ENCODE measurements around the gene WWOX.

DNA sequence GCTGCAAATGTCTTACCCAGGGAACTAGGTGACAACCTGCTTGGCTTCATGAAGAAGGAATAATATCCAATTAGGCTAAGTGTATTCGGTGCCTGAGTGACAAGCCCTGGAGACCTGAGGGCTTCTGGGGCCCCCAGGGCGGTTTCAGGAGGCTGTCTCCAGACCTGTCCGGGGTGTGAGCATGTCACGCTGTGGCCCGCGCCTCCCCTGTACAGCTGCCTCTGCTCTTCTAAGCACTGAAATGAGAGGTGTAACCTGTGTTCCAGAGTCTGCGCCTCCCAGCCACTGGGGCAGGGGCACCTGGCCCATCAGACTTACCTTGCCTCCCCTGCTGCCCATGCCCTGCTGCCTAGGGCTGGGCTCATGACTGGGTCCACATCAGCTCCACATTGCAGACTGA is 114.3 kb downstream of the WWOX start:
- no peak for TF ChIP-seq JUN (IDR thresholded peaks at IDR 0.05; ENCODE audit: borderline replicate concordance, insufficient read depth, insufficient read length, low read depth)
- TF ChIP-seq POLR2A (IDR thresholded peaks at IDR 0.05; ENCODE audit: low read depth, low read length): no peak
- TF ChIP-seq, protein P1, sequence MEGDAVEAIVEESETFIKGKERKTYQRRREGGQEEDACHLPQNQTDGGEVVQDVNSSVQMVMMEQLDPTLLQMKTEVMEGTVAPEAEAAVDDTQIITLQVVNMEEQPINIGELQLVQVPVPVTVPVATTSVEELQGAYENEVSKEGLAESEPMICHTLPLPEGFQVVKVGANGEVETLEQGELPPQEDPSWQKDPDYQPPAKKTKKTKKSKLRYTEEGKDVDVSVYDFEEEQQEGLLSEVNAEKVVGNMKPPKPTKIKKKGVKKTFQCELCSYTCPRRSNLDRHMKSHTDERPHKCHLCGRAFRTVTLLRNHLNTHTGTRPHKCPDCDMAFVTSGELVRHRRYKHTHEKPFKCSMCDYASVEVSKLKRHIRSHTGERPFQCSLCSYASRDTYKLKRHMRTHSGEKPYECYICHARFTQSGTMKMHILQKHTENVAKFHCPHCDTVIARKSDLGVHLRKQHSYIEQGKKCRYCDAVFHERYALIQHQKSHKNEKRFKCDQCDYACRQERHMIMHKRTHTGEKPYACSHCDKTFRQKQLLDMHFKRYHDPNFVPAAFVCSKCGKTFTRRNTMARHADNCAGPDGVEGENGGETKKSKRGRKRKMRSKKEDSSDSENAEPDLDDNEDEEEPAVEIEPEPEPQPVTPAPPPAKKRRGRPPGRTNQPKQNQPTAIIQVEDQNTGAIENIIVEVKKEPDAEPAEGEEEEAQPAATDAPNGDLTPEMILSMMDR (IDR thresholded peaks at IDR 0.05; ENCODE audit: extremely low read depth in 1 of 2, insufficient read depth in 1 of 2, low read depth in 1 of 2, low read length in 2 of 2): no peak
- no peak for TF ChIP-seq EZH2 (IDR thresholded peaks at IDR 0.05; ENCODE audit: borderline replicate concordance, low read depth, low read length, severe bottlenecking)
- no peak for TF ChIP-seq POLR2AphosphoS5 (IDR thresholded peaks at IDR 0.05; ENCODE audit: insufficient read depth, low read depth, low read length)
- TF ChIP-seq, protein P2, sequence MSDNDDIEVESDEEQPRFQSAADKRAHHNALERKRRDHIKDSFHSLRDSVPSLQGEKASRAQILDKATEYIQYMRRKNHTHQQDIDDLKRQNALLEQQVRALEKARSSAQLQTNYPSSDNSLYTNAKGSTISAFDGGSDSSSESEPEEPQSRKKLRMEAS (IDR thresholded peaks at IDR 0.05; ENCODE audit: insufficient read depth, insufficient read length): no peak
- TF ChIP-seq MYC (IDR thresholded peaks at IDR 0.05; ENCODE audit: low read depth, low read length): no peak
- TF ChIP-seq FOS (IDR thresholded peaks at IDR 0.05; ENCODE audit: borderline replicate concordance, insufficient read depth, low read length): no peak
